ENCODE measurements around the gene ZIM2. TPM values are rescaled to one million over a fixed set of nuclear protein-coding genes. Genes with fewer than 3 reads are reported as not detected.

Gene ZIM2
- total and polyA plus RNA-seq, 9 of the 15 experiments (the other 6 are each of a cell fraction or from before 2014, with no cell fraction given): not detected

GRCh38 chr19:56811480-56811879 is 29.0 kb downstream of the ZIM2 start:
- Histone ChIP-seq H3K36me3 (ENCODE audit: control insufficient read depth, insufficient read depth, low read length) (no peaks in the 10 kb centered on the region), H3K79me2 (ENCODE audit: control insufficient read depth, insufficient read depth, low read length) (no peaks in the 10 kb centered on the region), H3K4me3 (no peak overlapping the region), H3K27me3 (ENCODE audit: control insufficient read depth in 2 of 2, insufficient read depth in 2 of 2, low read length in 2 of 2) (no peaks in the 10 kb centered on the region), H3K4me1 (replicated peaks in 1 of 2; ENCODE audit: control insufficient read depth in 2 of 2, insufficient read depth in 2 of 2, low read length in 2 of 2) (no peaks in the 10 kb centered on the region), H3K9ac (ENCODE audit: insufficient read depth in 1 of 2, low read depth in 2 of 2, low read length in 2 of 2) (no peak overlapping the region), H3K9me1 (ENCODE audit: control insufficient read depth, insufficient read depth, low read length) (no peaks in the 10 kb centered on the region), H2AFZ (ENCODE audit: low read depth, low read length) (no peak overlapping the region), H3K27ac (ENCODE audit: extremely low read depth, low read depth, low read length) (no peak overlapping the region), H3K9me3 (replicated peaks; ENCODE audit: control insufficient read depth, insufficient read depth, low read depth, low read length) (peaks cover 2% of the 10 kb centered on the region; the same call in 1 of the 2 replicates), H4K20me1 (replicated peaks; ENCODE audit: control insufficient read depth, insufficient read depth, low read length) (no peaks in the 10 kb centered on the region), H3K4me2 (ENCODE audit: insufficient read depth, low read length) (no peak overlapping the region)
- in situ Hi-C loops (cut with MboI): no loop called here
- ChIA-PET CTCF (ENCODE audit: low intra/inter-chr PET ratio) (no interaction called here), POLR2A (no interaction called here)
- 3% methylated on average over 6 of the region's 6 CpGs for WGBS (ENCODE audit: insufficient coverage, low coverage, missing lambda C conversion rate)
- intact Hi-C loops (cut with micrococcal nuclease): no loop called here
- no peak for DNase-seq (ENCODE audit: extremely low read depth in 1 of 4, low spot score in 3 of 4)
- TF ChIP-seq L3MBTL2 (IDR thresholded peaks at IDR 0.05) (no peak), JUN (IDR thresholded peaks at IDR 0.05; ENCODE audit: borderline replicate concordance, low read depth, low read length) (no peak), JUN (CRISPR knock-in tag; IDR thresholded peaks at IDR 0.05; ENCODE audit: borderline replicate concordance) (no peak), ESRRA (IDR thresholded peaks at IDR 0.05; ENCODE audit: borderline replicate concordance, low read depth) (no peak), HMG20B (CRISPR knock-in tag; IDR thresholded peaks at IDR 0.05) (no peak), SNIP1 (IDR thresholded peaks at IDR 0.05; ENCODE audit: low read depth) (no peak), E2F8 (IDR thresholded peaks at IDR 0.05; ENCODE audit: low read depth, partially characterized antibody) (no peak), RAD21 (CRISPR knock-in tag; conservative IDR thresholded peaks at IDR 0.05 in 1 of 2, IDR thresholded peaks at IDR 0.05 in 1 of 2) (no peak)
- no TSS peak for BruUV-seq (replicated peaks)
- ATAC-seq: no peak
- FAIRE-seq: no peak
